ENCODE results near the gene CLPSL1.

Gene CLPSL1

GRCh38 chr6:35757456-35758123 is 23.2 kb upstream of the CLPSL1 start:
- TF ChIP-seq, protein P1, sequence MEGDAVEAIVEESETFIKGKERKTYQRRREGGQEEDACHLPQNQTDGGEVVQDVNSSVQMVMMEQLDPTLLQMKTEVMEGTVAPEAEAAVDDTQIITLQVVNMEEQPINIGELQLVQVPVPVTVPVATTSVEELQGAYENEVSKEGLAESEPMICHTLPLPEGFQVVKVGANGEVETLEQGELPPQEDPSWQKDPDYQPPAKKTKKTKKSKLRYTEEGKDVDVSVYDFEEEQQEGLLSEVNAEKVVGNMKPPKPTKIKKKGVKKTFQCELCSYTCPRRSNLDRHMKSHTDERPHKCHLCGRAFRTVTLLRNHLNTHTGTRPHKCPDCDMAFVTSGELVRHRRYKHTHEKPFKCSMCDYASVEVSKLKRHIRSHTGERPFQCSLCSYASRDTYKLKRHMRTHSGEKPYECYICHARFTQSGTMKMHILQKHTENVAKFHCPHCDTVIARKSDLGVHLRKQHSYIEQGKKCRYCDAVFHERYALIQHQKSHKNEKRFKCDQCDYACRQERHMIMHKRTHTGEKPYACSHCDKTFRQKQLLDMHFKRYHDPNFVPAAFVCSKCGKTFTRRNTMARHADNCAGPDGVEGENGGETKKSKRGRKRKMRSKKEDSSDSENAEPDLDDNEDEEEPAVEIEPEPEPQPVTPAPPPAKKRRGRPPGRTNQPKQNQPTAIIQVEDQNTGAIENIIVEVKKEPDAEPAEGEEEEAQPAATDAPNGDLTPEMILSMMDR (IDR thresholded peaks at IDR 0.05), result no peak
- no peak for DNase-seq (ENCODE audit: low spot score)
- Histone ChIP-seq H3K27ac (no peak overlapping the region), H3K4me3 (no peak overlapping the region)

DNA sequence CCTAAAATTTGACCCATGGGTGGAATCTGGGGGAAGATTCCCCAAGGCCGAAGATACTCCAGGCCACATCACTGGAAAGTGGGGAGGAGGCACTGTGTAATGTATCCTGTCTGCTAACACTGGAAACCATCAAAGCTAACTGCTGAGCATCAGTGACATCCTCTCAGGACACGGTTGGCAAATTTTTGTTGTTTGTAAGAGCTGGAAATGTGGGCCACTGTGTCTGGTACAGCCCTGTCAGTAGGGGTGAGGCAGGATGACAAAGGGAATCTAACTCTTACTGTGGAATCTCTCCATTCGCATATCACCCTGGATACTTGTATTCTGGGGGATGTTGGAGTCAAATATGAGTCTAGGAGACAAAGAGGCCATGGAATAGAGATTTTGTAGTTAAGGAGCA is 21.4 kb upstream of the CLPSL1 start:
- no peak for DNase-seq (ENCODE audit: low spot score)
- Histone ChIP-seq H3K27ac (no peak overlapping the region), H3K4me3 (no peak overlapping the region)
- TF ChIP-seq, protein P1 (IDR thresholded peaks at IDR 0.05), result no peak

DNA sequence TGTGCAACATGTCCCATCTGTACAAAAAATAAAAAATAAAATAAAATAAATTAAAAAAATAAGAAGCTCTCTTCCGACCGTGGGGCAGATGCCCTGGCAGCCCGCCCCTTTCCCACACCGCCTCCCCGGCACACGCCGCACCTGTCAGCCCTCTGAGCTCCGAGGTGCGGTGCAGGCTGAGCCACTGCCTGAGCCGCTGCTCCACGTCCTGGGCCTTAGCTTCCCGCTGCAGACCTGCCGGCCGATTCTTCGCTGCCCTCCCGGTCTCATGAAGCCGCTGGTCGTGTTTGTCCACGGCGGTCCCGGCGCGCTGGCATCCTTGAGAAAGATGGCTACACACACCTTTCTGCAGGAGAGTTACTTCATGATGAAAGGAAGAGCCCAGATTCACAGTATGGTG is 15.1 kb upstream of the CLPSL1 start:
- H3K27ac ChIP-seq, result no peak overlapping the region
- TF ChIP-seq, protein P1 (IDR thresholded peaks at IDR 0.05), result no peak
- H3K4me3 ChIP-seq, result no peak overlapping the region
- no peak for DNase-seq (ENCODE audit: low spot score)

DNA sequence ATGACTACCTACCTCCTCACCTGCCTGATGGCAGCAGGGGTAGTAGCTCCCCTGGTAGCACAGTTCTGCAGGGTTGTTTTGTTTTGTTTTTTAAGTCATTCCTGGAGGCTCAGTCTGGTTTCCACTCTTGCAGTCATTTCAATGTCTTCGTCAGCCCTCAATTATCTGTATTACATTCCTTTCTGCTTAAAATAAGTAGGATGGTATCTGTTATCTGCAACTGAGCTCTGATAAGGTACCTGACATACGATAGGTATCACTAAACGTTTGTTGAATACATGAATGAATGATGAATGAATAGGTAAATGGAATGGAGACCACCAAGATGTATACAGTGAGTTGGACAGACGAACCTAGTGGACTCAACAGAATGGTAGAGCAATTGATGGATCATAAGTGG is 11.6 kb upstream of the CLPSL1 start:
- no peak overlapping the region for H3K4me3 ChIP-seq
- DNase-seq (ENCODE audit: low spot score), result no peak
- H3K27ac ChIP-seq, result no peak overlapping the region
- TF ChIP-seq, protein P1 (IDR thresholded peaks at IDR 0.05), result no peak

DNA sequence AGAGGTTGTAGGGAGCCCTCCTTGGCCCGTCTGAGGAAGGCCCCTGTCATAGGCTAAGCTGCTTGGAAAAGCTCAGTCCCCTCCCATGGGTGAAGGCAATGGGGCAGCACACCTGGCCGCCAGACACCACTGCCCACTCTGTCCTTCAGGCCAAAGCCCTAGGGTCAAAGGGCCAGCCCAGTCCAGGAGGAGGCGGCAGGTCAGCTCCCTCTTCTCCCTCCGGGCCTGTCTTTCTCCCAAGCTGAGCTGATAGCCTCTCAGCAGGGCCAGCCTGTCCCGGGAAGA is 9.5 kb upstream of the CLPSL1 start:
- TF ChIP-seq, protein P1 (IDR thresholded peaks at IDR 0.05), result no peak
- Histone ChIP-seq H3K4me3 (no peak overlapping the region), H3K27ac (no peak overlapping the region)
- DNase-seq (ENCODE audit: low spot score), result no peak

DNA sequence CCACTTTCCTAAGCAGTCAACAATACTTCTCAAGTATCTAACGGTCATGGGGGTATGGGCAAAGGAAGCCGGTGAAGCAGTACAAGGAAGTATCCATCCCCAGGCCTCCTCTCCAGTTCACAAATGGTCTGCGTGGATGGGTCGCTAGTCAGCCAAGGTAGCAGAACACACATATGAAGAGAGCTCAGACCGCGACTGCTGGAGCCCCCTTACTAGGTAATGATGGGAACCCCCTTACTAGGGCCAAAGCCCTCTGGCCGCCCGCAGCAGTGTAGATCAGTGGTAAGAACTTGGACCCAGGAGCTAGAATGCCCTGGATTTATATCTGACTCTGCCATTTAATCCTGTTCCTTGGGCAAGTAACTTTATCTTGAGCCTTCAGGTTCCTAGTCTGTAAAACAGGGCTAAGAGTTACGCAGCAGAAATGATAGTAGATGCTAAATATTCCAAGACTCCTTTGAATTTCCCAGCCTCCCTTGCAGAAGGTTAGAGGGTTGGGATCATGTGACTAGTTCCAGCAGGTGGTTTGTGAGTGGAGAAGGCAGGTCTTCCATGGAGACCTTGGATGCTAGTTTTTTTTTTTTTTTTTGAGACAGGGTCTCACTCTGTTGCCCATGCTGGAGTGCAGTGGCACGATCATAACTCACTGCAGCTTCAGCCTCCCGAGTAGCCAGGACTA is 6.6 kb upstream of the CLPSL1 start:
- no peak for DNase-seq (ENCODE audit: low spot score)
- TF ChIP-seq, protein P1 (IDR thresholded peaks at IDR 0.05), result no peak

GRCh38 chr6:35775031-35775430 is 5.8 kb upstream of the CLPSL1 start:
- TF ChIP-seq, protein P1 (IDR thresholded peaks at IDR 0.05), result no peak
- Histone ChIP-seq H3K27ac (no peak overlapping the region), H3K4me3 (no peak overlapping the region)
- DNase-seq (ENCODE audit: low spot score), result no peak

More for the DNA sequence above, 6.6 kb upstream of the CLPSL1 start:
- Histone ChIP-seq H3K27ac (no peak overlapping the region), H3K4me3 (no peak overlapping the region)

Measured in coronary artery (tissue), 2 donors.